Lower leg skin (tissue), 3 donors: Measurements from ENCODE around the gene PTBP1.

Source experiments
- CTCF ChIP-seq, 3 donors: fragments of 450-650 bp; IDR thresholded peaks; one replicate each; pipeline ENCODE4 v1.5.1; 2016; ENCODE audit warnings: antibody characterized with exemption in 3 of 3, mild to moderate bottlenecking in 3 of 3, moderate library complexity in 2 of 3
- POLR2A ChIP-seq, 2 donors: fragments of 450-650 bp; IDR thresholded peaks; one replicate each; pipeline ENCODE4 v1.6.1; 2016 to 2017; ENCODE audit warnings: antibody characterized with exemption in 2 of 2, mild to moderate bottlenecking in 1 of 2, moderate library complexity in 1 of 2

- no peak for TF ChIP-seq CTCF (IDR thresholded peaks at IDR 0.05)
- TF ChIP-seq POLR2A (IDR thresholded peaks at IDR 0.05): no peak
Observed at GRCh38 chr19:855142-855541, 57.9 kb downstream of the PTBP1 start.
